A549 (cell line): ENCODE data around the gene MYOG. TPM values are rescaled to one million over a fixed set of nuclear protein-coding genes. Genes with fewer than 3 reads are reported as not detected.

ENCODE experiments used
- ATAC-seq, 2 experiments: fragments of 200-7000 bp in 1 of 2; fragments of >200 bp in 1 of 2; cut with Nextera tagmentation in 1 of 2; cut with Tn5 transposase in 1 of 2; 3 replicates each; pipeline versions ENCODE4 v1.8.0 to v1.9.1; 2018 to 2020; ENCODE audit warnings: mild to moderate bottlenecking in 1 of 2, moderate library complexity in 1 of 2
- CTCF ChIA-PET: fragments of 300-600 bp; sonication (Branson Sonifier 250); formaldehyde crosslinking; extraction: SDS; loops from one replicate; lab custom pipeline; 2021; ENCODE audit warnings: antibody characterized with exemption, inconsistent platforms; lab: Yijun Ruan, JAX
- POLR2A ChIA-PET: fragments of 350-600 bp; formaldehyde crosslinking; extraction: SDS; loops from one replicate; lab custom pipeline; 2021; ENCODE audit warnings: antibody characterized with exemption, inconsistent platforms; lab: Yijun Ruan, JAX
- DNase-seq, 2 experiments: peaks; one replicate each; pipeline versions ENCODE4 v3.0.0 to v3.0.0-alpha.2; 2011 to 2016; ENCODE audit warnings: low read depth in 1 of 2, low spot score in 1 of 2
- FAIRE-seq: peaks from 2 replicates; lab custom pipeline; 2011; peaks lifted over from hg19 to GRCh38; lab: Jason Lieb, UNC
- H3K27ac ChIP-seq, 2 experiments: fragments of >200 bp; sonication (Bioruptor Twin); formaldehyde crosslinking; 3 replicates each; pipeline ENCODE4 v1.5.1; 2016 to 2017
- H3K4me1 ChIP-seq: fragments of >200 bp; sonication (Bioruptor Twin); formaldehyde crosslinking; 3 replicates; pipeline ENCODE4 v1.6.1; 2016
- H3K4me2 ChIP-seq: fragments of >200 bp; sonication (Bioruptor Twin); formaldehyde crosslinking; 3 replicates; pipeline ENCODE4 v1.6.1; 2016
- H3K4me3 ChIP-seq: fragments of >200 bp; sonication (Bioruptor Twin); formaldehyde crosslinking; 3 replicates; pipeline ENCODE4 v1.5.1; 2016
- H3K9me3 ChIP-seq: fragments of >200 bp; sonication (Bioruptor Twin); formaldehyde crosslinking; 3 replicates; pipeline ENCODE4 v1.6.1; 2016
- BHLHE40 ChIP-seq: IDR thresholded peaks from 2 replicates; pipeline ENCODE4 v1.6.1; 2012; ENCODE audit warnings: low read depth, low read length, inconsistent platforms
- CEBPB ChIP-seq, 2 experiments: fragments of >200 bp in 1 of 2; sonication (Bioruptor Twin) in 1 of 2; formaldehyde crosslinking in 1 of 2; IDR thresholded peaks; 2 replicates each; pipeline ENCODE4 v1.6.1; 2012 to 2016
- CTCF ChIP-seq: fragments of >200 bp; sonication (Bioruptor Twin); formaldehyde crosslinking; IDR thresholded peaks from 3 replicates; pipeline ENCODE4 v1.5.1; 2016
- ELK1 ChIP-seq: fragments of 150-350 bp; IDR thresholded peaks from 2 replicates; pipeline ENCODE4 v1.6.1; 2014; ENCODE audit warnings: low read depth, mild to moderate bottlenecking, low read length
- FOSB ChIP-seq: fragments of 250-450 bp; sonication (Bioruptor Pico); IDR thresholded peaks from 2 replicates; pipeline ENCODE4 v1.5.0; 2020; ENCODE audit warnings: mild to moderate bottlenecking, moderate library complexity
- FOSL2 ChIP-seq, 2 experiments: fragments of 450-650 bp in 1 of 2; fragments of >200 bp in 1 of 2; sonication (Bioruptor Twin) in 1 of 2; formaldehyde crosslinking; IDR thresholded peaks; 2 replicates each; pipeline versions ENCODE4 v1.5.0 to v1.6.1; 2016 to 2020; ENCODE audit warnings: mild to moderate bottlenecking in 1 of 2, moderate library complexity in 1 of 2
- HEYL ChIP-seq: fragments of 250-450 bp; sonication (Bioruptor Pico); IDR thresholded peaks from 2 replicates; pipeline ENCODE4 v1.8.0; 2021; ENCODE audit warnings: mild to moderate bottlenecking, moderate library complexity
- KDM1A ChIP-seq: fragments of 200-600 bp; sonication (generic); IDR thresholded peaks from 2 replicates; pipeline ENCODE4 v1.6.1; 2016; ENCODE audit warnings: low read depth, mild to moderate bottlenecking
- MYC ChIP-seq: IDR thresholded peaks from 2 replicates; pipeline ENCODE4 v1.6.1; 2012; ENCODE audit warnings: mild to moderate bottlenecking, inconsistent platforms, low read length, improper control_type of control experiment, borderline replicate concordance
- NFE2L2 ChIP-seq: fragments of 150-350 bp; conservative IDR thresholded peaks from 2 replicates; pipeline ENCODE4 v1.6.1; 2014; ENCODE audit warnings: low read length
- PBX3 ChIP-seq: IDR thresholded peaks from 2 replicates; pipeline ENCODE4 v1.6.1; 2012
- POLR2A ChIP-seq: IDR thresholded peaks from 2 replicates; pipeline ENCODE4 v1.6.1; 2012; ENCODE audit warnings: mild to moderate bottlenecking, low read length
- POLR2AphosphoS2 ChIP-seq: conservative IDR thresholded peaks from 2 replicates; pipeline ENCODE4 v1.6.1; 2012; ENCODE audit warnings: low read length, improper control_type of control experiment, inconsistent platforms
- RNF2 ChIP-seq: fragments of 200-600 bp; sonication (generic); IDR thresholded peaks from 2 replicates; pipeline ENCODE4 v1.6.1; 2016; ENCODE audit warnings: low read depth, mild to moderate bottlenecking, antibody characterized with exemption, moderate library complexity, borderline replicate concordance
- TFCP2L1 ChIP-seq: fragments of 250-450 bp; sonication (Bioruptor Pico); IDR thresholded peaks from 2 replicates; pipeline ENCODE4 v1.5.0; 2021; ENCODE audit warnings: mild to moderate bottlenecking
- ZC3H11A ChIP-seq: fragments of 450-650 bp; IDR thresholded peaks from 2 replicates; pipeline ENCODE4 v1.6.1; 2014; ENCODE audit warnings: antibody characterized with exemption, mild to moderate bottlenecking
- ZNF302 ChIP-seq: fragments of 250-450 bp; sonication (Bioruptor Pico); IDR thresholded peaks from 2 replicates; pipeline ENCODE4 v1.9.0; 2021; ENCODE audit warnings: inconsistent platforms, mild to moderate bottlenecking, moderate library complexity
- ZSCAN20 ChIP-seq: fragments of 250-450 bp; sonication (Bioruptor Pico); IDR thresholded peaks from 2 replicates; pipeline ENCODE4 v1.8.0; 2022; ENCODE audit warnings: mild to moderate bottlenecking, moderate library complexity
- WGBS: methylation state at CpG from one replicate; pipeline ENCODE4 v1.1.6; 2017; ENCODE audit errors: missing lambda C conversion rate; 5-methylcytosine and 5-hydroxymethylcytosine counted together
- polyA plus RNA-seq, 4 experiments: library from polyadenylated mRNA; depleted of rRNA in 3 of 4; stranded (reverse); fragments of >200 nt; fragmentation: RNase III in 1 of 4; extraction: RNeasy Plus Mini Kit Qiagen cat#74134 plus additional on column Dnase treatment in 1 of 4; gene quantifications; 2 replicates in 3 of 4; 3 replicates in 1 of 4; pipeline ENCODE4 v1.2.3, GENCODE V29; 2011 to 2017
- TF ChIP-seq, protein P1 (sequence below): fragments of >200 bp; sonication (Bioruptor Twin); formaldehyde crosslinking; IDR thresholded peaks from 3 replicates; pipeline ENCODE4 v1.6.1; 2016
- TF ChIP-seq, protein P2 (sequence below): fragments of 450-650 bp; IDR thresholded peaks from 2 replicates; pipeline ENCODE4 v1.6.1; 2014; ENCODE audit warnings: antibody characterized with exemption

The MYOG gene
- polyA plus RNA-seq, 2 of the 4 experiments (the other 2 are of a cell fraction), result not detected

DNA sequence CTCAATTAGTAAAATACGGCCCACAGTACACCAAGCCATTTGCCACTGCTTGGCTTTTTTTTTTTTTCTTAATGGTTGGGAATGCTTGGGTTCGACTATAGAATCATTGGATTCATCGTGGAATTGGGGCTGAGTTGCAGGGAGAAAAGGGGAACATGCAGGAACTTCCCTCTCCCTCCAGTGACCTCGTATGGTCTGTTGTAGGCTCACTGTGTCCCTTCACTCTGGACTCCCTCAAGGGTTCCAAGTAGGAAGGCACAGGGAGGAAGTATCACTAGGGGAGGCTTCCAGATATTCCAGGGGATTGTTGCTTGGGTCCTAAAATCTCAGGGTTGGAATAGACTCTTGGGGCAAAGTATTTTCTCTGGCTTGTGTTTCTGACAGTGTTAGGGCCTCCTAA lies 35.0 kb downstream of the MYOG start:
- H3K9me3 ChIP-seq, result no peaks in the 10 kb centered on the region
- no peak overlapping the region for H3K27ac ChIP-seq
- no peak overlapping the region for H3K4me2 ChIP-seq
- ChIA-PET POLR2A (no interaction called here), CTCF (interaction anchor here (1.1 to 30.5 kb wide), 2 partner anchors 14 to 165 kb away, joined by 5 to 300 read pairs; no protein-coding TSS in a partner anchor)
- DNase-seq (no peak), FAIRE-seq (no peak), ATAC-seq (no peak)
- peaks cover 6% of the 10 kb centered on the region; the same call in 2 of the 3 replicates for H3K4me1 ChIP-seq
- TF ChIP-seq POLR2A, result no peak
- no peak for TF ChIP-seq ZNF302 (CRISPR knock-in tag)
- TF ChIP-seq FOSL2 (IDR thresholded peaks at IDR 0.05), result no peak
- TF ChIP-seq FOSL2 (CRISPR knock-in tag; IDR thresholded peaks at IDR 0.05), result no peak
- TF ChIP-seq, protein P1, sequence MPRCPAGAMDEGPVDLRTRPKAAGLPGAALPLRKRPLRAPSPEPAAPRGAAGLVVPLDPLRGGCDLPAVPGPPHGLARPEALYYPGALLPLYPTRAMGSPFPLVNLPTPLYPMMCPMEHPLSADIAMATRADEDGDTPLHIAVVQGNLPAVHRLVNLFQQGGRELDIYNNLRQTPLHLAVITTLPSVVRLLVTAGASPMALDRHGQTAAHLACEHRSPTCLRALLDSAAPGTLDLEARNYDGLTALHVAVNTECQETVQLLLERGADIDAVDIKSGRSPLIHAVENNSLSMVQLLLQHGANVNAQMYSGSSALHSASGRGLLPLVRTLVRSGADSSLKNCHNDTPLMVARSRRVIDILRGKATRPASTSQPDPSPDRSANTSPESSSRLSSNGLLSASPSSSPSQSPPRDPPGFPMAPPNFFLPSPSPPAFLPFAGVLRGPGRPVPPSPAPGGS, result no peak
- no peak for TF ChIP-seq ZSCAN20 (CRISPR knock-in tag)
- no peak for TF ChIP-seq ZC3H11A
- TF ChIP-seq PBX3, result no peak
- TF ChIP-seq RNF2, result no peak
- no peak for TF ChIP-seq BHLHE40
- 50% methylated on average over 4 of the region's 4 CpGs for WGBS
- H3K4me3 ChIP-seq, result no peak overlapping the region

DNA sequence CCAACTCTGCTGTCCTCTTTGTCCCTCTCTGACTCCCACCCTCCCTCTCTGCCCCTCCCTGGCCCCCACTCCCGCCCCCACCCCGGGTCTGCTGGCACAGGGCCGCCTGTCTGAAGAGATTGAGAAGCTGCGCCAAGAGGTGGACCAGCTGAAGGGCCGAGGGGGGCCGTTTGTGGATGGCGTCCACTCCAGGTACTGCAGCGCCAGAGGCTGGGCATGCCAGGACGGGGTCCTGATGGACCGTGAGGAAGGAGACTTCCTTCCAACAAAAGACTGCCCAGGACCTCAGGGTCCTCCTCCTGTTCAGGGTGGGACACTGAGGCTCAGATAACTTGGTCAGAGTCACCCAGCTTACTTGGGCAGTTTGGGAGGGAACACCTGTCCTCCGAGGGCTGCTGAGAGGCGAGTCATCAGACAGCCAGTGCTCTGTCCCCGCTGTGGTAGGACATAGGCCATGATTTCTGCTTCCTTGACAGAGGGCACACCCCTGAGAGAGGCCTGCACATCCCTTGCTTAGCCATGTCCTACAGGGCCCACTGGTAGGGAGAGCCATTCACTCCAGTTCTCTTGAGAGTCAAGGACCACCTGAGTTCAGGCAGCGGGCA lies 36.1 kb downstream of the MYOG start:
- FAIRE-seq, result no peak
- no peak for TF ChIP-seq NFE2L2
- TF ChIP-seq ELK1, result no peak
- TF ChIP-seq RNF2, result no peak
- TF ChIP-seq CEBPB (IDR thresholded peaks at IDR 0.05), result no peak
- TF ChIP-seq, protein P2, sequence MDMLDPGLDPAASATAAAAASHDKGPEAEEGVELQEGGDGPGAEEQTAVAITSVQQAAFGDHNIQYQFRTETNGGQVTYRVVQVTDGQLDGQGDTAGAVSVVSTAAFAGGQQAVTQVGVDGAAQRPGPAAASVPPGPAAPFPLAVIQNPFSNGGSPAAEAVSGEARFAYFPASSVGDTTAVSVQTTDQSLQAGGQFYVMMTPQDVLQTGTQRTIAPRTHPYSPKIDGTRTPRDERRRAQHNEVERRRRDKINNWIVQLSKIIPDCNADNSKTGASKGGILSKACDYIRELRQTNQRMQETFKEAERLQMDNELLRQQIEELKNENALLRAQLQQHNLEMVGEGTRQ, result no peak
- TF ChIP-seq POLR2AphosphoS2, result no peak
- no peak for TF ChIP-seq FOSB (CRISPR knock-in tag)
- TF ChIP-seq CTCF, result no peak
- no peak for TF ChIP-seq KDM1A
- no peak for TF ChIP-seq HEYL (CRISPR knock-in tag)
- TF ChIP-seq MYC, result no peak
- TF ChIP-seq TFCP2L1 (CRISPR knock-in tag), result no peak
- TF ChIP-seq ZC3H11A, result no peak
- CTCF ChIA-PET, result interaction anchor here (1.3 to 30.5 kb wide), 4 partner anchors 13 to 218 kb away, joined by 3 to 452 read pairs (median 169); no protein-coding TSS in a partner anchor
- H3K4me2 ChIP-seq, result no peak overlapping the region
- no peak for ATAC-seq
- H3K4me1 ChIP-seq, result peaks cover 6% of the 10 kb centered on the region; the same call in 2 of the 3 replicates
- no peak for DNase-seq
- no peak overlapping the region for H3K4me3 ChIP-seq
- POLR2A ChIA-PET, result interaction anchor here (0.6 kb wide), 1 partner anchor 95 kb away, joined by 8 read pairs; no protein-coding TSS in a partner anchor
- 78% methylated on average over 10 of the region's 14 CpGs for WGBS
- no peak overlapping the region for H3K27ac ChIP-seq
- no peaks in the 10 kb centered on the region for H3K9me3 ChIP-seq
